NCI-H2107 (cell line): ENCODE measurements around the gene TGFB3.

ENCODE experiments used
- DNase-seq: peaks from one replicate; lab custom pipeline; 2025; lab: John Stamatoyannopoulos, UW

The TGFB3 gene

DNA sequence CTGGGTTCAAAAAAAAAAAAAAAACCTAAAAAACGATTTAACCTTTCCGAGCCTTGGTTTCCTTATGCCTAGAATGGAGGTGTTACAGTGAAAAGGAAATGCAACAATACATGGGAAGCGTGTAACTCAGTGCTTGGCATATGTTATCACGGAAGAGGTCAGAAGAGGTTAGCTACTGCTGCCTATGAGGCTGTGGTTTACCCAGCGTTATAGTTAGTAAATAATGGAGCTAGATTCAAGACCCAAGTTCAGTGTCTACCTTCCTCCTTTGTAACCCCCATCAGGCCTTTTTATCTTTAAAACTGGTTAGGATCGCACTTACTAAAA is 4.6 kb upstream of the TGFB3 start:
- DNase-seq, result no peak

DNA sequence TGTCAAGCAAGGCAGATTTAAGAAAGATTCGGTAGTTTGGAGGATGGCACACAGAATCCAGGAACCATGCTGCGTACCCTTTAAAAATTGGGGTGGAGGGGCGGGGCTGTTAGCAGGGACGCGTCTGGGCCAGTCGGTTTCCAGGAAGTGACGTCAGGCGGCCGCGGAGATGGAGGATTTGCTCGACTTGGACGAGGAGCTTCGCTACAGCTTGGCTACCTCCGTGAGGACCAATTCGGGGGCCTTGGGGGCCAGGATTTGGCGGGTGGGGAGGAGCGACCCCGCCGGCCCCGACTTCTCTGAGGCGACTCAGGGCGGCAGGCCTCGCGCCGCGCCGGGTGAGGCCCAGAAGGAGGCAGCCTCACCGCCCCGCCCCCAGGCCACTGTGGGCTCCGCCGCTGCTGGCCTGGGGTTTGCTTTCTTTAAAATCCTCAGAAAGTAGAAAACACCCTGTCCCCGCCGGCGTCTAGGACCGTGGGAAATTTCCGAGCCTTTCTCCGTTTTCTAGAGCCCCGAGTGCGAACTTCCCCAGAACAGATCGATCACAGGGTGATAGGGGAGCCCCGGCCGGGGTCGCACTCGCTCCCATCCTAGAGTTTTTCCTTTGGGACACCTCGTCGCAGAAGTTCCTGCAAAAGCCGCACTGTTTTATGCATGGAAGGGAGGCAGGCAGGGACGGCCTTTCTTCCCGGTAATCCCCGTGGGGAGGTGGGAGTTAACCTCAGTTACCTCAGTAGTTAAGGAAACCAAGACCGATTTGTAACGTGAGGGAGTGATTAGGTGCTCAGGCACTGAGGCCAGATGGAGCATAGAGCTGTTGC is 4.0 kb upstream of the TGFB3 start, which contains the start of gene IFT43:
IFT43 (plus strand) TSS at position 146 of the 821 bp plus-strand sequence; CDS start at position 170, 24 bp downstream.
- peak; percentile 79 for DNase-seq

DNA sequence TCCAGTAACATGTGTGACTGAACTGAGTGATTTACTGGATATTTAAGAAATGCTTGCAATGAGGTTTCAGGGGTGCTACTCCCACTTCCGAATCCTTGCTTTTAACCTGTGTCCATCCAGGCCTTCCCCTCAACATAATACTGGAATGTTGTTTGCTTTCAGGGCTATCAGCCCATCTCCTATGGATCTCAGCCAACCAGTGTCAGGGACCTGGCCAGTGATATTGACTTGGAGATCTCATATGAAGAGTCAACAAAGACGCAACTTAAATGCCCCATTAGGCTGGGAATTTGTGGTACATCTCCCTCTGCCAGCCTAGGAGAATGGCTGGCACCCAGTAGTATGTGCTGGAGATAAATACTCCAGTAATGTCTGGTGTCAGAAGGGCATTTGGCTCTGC is 2.9 kb upstream of the TGFB3 start:
- DNase-seq, result no peak

DNA sequence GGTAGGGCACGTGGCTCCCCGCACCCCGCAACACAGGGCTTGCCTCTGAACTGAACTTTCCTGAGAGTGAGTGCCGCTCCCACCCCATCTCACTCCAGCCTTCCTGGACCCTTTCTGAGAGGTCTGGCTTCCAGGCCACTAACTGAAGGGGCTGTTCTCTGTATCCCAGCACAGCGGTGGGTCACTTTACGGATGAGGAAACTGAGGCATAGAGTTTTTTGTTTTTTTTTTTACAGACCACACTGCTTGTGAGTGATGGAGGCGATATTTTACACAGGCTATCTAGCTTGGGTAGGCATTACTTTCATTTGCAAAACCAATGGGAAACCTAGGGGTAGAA is 1.2 kb upstream of the TGFB3 start:
- DNase-seq, result no peak

DNA sequence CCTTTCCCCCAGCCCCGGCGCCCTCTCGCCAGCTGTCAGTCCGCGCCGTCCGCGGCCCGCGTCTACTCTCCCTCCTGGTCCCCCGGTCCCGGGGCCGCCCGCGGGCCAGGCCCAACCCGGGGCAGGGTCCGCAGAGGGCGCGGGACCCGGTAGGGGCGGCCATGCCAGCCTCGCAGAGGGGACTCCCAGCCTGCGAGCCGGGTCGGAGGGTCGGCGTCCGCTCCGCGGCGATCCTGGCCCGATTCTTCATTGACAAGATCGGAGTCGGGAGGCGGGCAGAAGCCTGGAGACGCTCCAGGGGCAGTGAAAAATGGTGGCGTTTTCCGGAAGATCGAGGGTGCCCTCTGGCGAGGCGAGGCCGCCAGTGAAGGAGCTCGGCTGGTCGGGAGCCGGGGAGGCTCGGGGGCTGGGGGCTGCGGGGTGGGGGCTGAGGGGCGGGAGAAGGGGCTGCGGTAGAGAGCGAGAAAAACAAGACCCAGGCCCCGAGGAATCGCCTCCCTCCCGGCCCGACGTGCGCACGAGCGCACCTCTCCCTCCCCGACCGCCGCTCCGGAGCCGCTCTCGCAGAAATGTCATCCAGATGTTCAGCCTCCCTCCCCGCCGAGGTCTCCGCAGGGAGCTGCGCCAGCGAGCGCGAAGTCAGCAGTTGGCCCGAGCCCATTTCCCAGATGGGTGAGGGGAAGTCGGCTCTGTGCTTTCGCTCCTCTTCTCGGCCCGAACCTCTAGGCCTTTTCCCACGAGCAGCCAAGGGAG is 647 bp upstream of the TGFB3 start:
- DNase-seq, result peak; percentile 77

DNA sequence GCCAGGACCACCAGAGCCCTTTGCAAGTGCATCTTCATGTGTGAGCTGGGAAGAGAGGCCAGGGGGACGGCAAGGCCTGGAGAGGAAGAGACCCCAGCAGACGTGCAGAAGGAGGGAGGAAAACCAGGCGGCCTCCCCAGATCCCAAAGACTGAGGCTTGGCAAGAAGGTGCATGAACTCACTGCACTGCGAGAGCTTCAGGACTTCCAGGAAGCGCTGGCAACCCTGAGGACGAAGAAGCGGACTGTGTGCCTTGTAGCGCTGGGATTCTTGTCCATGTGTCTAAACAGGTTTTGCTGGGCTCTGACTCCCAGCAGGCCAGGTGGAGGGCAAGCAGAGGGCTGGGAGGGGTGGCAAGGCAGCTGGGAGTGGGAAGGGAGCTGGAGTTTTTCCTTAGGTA is 939 bp downstream of the TGFB3 start:
- DNase-seq, result peak; percentile 15

DNA sequence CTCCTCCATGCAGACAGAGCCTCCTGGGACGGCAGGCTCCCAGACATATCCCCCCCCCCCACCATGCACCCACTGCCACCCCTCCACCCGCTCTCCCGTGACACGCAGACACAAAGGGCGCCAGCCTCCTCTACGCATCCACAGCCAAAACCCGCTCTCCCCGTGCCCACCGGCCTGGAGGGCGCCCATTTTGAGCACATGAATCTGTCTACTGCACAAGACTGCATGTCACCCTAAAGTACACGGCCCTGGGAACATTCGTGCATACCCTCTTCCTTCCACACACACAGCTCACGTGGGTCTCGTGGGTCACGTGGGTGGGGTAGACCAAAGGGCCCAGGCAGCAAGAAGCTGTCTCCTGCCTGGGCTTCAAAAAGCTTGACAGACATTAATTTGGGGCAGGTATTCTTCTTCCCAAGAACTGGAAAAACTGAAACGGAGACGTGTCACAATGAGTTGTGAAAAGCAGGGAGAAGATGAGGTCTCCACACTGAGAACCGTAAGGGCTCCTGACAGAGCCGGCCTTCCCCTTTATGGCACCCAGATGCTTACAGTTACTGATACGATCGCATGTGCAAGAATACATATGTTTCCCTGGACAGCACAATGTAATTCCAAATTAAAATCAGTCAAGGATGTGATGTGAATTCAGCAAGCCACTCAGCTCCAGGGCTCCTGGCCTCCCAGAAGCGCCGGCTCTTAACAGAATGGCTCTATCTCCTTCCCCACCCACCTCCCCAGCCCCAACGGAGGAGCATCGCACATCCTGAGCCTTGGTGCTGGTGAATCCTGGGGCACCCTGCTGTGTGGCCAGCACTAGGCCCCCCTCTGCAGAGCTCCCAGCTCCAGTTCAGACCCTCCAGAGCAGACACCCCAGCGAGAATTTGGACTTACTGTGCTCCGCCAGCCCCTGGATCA is 1.9 kb downstream of the TGFB3 start:
- no peak for DNase-seq

DNA sequence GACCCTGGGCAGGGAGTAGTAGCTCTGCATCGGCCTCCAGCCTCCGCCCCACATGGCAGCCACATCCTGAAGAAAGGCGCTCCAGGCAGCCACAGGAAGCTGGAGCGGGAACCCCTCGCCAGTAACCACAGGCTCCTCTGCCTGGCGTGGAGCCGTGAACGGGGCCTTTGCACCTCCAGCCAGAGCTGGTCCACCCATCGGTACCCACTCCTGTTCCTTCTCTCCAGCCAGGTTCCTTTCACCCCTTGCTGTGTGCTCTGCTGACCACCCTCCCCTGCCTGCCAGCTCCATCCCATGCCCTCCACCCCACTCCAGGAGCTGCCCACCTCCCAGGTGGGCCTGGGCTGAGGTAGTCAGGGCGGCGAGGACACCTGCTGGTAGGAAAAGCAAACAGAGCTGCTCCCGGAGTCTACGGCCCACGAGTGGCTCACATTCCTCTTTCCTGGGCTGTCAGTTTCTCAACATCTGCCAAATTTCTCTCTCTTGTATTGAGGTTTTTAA is 2.7 kb downstream of the TGFB3 start:
- DNase-seq, result no peak

DNA sequence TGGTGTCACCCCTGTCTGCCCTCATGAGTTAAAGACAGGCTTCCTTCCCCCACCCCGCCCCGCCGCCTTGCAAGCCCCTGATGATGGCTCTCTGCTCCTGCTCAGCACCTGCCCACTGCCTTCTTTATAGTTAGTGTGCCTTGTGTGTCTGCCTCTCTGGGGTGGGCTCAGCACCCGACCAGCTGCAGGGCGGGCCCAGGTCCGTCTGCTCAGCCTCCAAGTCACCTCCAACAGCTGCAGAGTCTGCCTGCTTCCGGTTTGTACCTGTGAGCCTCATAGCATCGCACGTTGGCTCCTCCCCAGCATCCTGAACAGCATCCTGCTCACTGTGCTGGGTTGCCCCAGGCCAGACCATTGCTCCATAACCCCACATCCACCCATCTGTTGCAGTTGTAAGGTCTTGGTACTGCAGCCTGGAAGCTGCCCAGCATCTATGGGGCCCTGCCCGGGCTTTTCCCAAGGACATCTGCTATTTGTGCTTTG is 3.5 kb downstream of the TGFB3 start:
- no peak for DNase-seq

DNA sequence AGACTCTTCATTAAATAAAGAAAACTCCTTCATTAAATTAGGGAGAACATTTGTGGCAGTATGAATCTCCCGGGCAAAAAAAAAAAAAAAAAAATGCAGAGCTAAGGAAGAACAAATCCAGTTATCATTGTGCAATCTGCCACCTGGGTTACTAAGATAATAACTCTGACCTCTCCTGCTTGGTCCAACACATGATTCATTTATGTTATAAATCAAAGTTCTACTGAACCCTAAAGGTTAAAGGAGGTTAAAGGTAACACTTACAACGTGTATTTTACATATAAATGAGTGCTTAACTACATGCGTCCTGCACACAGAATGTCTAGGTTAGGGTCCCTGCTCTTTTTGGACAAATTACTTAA is 4.2 kb downstream of the TGFB3 start:
- DNase-seq, result no peak

DNA sequence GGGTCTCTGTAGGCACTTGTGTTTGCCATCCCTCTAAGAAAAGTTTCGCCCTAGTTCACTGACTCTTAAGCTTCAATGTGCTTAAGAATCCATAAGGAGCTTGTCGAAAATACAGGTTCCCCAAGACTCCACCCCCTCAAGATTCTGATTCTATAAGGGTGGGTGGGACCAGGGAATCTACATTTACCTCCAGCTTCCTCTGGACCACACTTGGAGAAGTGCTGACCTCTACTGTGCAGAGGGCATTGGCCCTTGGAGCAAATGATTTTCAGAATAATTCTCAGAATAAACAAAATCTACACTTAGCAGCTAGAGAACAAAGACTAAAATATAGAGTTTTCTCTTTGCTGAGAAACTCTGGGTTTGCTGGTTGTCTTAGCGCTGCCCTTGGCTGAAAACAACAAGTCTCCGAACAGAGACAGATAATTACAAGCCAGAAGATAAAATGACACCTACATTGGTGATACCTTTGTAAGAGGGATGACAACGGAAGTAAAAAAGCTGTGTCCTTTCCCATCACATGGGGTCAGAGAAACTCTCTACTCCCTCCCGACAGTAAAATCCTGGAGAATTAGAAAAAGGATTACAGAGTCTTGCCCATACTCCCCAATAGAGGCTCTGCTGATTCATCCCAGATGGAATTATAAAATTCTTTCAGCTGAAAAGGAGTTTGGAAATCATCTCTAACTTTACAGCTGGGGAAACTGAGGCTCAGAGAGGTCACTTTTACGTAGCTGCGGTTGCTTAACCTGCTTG is 4.8 kb downstream of the TGFB3 start:
- no peak for DNase-seq

DNA sequence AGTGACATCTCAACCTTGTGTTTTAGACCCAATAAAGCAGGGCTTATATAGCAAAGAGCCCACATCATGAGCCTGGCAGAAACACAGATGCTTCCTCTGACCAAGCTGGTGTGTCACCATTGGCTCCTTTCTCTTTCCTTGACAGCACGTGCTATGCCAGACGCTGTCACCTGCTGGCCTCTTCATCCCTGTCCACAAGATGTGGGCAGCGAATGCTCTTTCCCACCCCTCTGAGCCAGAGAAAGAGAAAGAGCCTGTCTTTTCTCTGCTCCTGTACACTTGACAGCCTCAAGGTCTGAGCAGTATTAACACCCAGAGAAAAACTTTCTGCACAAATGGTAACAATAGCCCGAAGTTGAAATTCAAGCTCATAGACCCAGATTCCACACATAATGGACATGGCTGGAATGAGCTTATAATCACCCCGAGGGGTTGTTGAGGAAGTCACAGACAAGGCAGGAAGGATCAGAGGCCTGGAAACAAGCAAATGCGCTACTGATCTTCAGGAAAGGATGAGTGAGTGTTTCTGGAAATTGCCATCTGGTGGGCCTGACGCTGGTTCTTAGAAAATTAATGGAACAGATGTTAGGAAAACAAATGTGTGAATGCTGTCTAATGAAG is 8.9 kb downstream of the TGFB3 start:
- DNase-seq, result no peak

DNA sequence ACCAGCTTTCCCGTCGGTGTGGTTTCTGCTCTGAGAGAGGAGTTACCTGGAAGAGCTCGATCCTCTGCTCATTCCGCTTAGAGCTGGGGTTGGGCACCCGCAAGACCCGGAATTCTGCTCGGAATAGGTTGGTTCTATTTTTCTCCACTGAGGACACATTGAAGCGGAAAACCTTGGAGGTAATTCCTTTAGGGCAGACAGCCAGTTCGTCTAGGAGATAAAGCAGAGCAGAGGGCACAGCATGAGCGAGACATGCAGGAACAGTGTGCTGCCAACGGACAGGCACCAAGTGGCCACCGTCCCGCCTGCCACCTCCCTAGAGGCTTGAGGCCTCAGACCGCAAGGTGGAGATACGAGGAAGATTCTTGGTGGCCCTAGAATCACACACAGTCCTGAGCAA is 10.3 kb downstream of the TGFB3 start:
- DNase-seq, result no peak

DNA sequence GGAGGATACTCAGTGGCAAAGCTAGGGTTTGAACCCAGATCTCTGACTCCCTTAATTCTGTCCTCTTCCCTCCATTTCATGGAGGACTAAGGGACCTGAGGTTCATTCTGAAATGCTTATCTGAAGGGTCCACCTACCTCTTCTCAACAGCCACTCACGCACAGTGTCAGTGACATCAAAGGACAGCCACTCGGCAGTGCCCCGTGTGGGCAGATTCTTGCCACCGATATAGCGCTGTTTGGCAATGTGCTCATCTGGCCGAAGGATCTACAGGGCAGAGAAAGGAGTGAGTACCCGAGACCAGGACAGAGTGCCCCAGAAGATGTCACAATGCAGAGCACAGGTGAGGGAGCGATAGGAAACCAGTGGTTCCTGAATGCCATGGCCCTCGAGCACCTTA is 10.8 kb downstream of the TGFB3 start:
- DNase-seq, result no peak

DNA sequence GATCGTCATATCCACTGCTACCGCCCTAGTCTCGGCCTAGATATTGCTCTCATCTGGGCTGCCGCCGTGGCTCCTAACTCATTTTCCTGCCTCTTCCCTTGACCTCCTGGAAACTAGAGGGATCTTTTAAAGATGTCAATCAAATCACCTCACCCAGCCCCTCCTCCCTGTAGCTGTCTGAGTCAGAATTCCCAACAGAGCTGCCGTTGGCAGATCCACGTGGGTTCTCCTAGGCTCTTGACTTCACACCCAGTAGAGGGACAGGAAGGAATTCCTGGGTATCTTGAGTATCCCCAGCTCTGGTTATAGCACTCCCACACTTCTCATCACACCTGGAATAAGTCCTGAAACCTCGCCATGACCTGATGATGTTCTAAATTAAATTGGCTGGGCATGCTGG is 11.9 kb downstream of the TGFB3 start:
- DNase-seq, result no peak

DNA sequence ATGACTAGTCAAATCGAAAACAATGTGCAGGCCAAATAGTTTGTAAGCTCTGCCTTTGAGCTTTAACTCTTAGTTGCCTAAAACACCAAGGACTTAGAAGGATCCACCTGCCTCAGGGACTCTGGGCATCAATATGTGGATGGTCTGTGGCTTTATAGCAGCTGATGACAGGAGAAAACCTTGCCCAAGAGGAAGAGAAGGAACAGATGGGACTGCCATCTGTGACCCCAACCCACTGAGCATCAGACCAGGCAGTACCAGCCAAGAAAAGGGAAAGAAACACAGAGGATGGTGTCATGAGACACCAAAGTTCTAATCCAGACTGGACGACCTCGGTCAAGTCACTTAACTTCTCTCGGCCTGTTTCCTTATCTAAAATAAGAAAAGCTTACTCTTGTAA is 12.7 kb downstream of the TGFB3 start:
- DNase-seq, result no peak

DNA sequence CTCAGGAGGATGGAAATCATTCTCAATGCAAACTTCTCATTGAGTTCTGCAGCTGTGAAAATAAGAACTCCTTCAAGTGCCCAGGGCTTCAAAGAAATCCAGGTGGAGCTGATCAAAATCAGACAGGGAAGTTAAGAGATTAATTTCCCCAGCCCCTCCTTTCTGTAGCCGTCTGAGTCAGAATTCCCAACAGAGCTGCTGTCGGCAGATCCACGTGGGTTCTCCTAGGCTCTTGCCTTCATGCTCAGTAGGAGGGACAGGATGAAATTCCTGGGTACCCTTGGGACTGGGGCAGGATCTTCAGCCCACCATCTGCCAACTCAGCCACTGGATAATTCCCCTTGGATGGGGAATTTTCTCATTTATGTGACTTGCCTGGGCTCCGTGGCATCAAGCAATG is 13.3 kb downstream of the TGFB3 start:
- DNase-seq, result no peak

DNA sequence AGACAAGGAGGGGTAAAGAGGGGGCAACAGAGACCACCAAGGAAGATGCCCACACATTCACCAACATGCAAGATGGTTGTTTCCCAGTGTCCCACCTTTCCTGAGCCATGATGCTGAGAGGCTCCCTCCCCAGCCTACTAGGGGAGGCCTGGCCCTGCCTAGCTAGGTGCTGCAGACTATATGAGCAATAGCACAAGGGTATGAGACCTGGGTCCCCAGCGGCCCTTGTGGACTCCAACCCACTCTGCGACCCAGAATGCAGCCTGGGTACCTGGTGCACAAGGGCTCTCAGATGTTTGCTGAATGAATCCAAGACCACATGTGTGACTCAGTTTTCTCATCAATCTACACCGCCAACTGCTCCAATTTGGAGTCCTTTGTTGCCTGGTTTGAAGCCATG is 13.9 kb downstream of the TGFB3 start:
- DNase-seq, result no peak

DNA sequence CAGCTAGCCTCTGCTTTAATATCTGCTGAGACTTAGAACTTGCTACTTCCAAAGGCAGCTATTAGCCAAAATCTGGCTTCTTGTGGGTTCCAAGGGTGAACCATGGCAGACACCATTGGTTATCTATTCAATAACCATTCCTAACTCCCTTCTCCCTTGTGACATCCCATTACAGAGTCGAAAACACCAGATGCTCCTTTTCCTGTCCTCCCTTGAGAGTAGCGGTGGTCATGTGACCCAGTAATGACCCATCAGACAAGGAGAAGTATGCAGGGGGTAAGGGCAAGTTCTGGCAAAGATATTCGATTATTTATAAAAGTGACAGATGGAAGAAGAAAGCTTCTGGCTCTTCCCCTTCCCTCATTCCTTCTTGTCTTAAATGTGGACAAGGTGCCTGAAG is 20.1 kb downstream of the TGFB3 start:
- DNase-seq, result no peak

DNA sequence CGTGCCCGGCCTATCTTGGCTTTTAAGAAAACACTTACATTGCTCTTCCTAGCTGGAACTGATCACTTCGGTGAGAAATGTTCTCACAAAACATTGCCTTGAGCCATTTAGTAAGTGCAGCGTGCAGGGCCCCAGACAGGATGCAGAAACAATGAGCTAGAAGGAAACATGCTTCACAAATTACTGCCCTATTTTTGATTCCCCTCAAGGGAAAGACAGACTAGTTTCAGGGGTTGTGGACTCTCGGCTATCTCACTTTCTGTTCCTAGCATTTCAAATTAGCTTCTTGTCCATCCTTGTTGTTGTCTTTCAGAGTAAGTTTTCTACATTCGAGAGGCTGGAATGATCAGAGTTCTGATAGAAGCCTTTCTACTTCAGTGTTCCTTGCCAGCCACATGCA is 21.6 kb downstream of the TGFB3 start:
- no peak for DNase-seq

DNA sequence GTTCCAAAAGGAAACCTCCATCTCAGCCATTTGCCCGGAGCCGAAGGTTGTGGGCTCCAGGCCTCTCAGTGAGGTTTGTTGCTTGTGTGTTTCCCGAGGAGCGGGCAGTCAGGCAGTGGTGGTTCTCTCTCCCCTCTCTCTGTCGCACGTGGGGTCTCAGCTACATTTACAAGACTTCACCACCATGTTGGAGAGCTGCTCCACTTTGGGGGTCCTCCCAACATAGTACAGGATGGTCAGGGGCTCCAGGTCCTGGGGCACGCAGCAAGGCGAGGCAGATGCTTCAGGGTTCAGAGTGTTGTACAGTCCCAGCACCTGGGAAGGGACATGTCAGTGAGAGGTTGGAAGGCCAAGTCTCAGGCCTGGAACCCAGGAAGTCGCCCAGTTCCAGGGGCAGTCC is 22.8 kb downstream of the TGFB3 start:
- DNase-seq, result no peak
